PC-9 (cell line): ENCODE data around the gene SPP1.

Experiments
- CTCF ChIP-seq: fragments of 200-600 bp; sonication (generic); conservative IDR thresholded peaks from 2 replicates; pipeline ENCODE4 v1.6.1; 2017; ENCODE audit warnings: mixed run types, antibody characterized with exemption, mild to moderate bottlenecking, moderate library complexity
- EZH2 ChIP-seq: fragments of 200-600 bp; sonication (generic); IDR thresholded peaks from 2 replicates; pipeline ENCODE4 v1.8.0; 2017; ENCODE audit warnings: antibody characterized with exemption, low read depth

- TF ChIP-seq EZH2 = no peak
- no peak for TF ChIP-seq CTCF
These were observed 44.9 kb upstream of the SPP1 start for GRCh38 chr4:87930629-87931028.
